AG04449 (cell line): Measurements from ENCODE around the gene EVL.

Source experiments
- CTCF ChIA-PET: fragments of 350-600 bp; formaldehyde crosslinking; extraction: SDS; loops from one replicate; lab custom pipeline; 2021; ENCODE audit warnings: antibody characterized with exemption; lab: Yijun Ruan, JAX
- POLR2A ChIA-PET: fragments of 400-600, 350-600 bp; formaldehyde crosslinking; extraction: SDS; loops from one replicate; lab custom pipeline; 2020; ENCODE audit warnings: antibody characterized with exemption, inconsistent platforms; lab: Yijun Ruan, JAX
- DNase-seq: peaks from one replicate; pipeline ENCODE4 v3.0.0-alpha.2; 2010; ENCODE audit warnings: low read depth, low spot score
- H3K4me3 ChIP-seq: 2 replicates; pipeline ENCODE4 v1.5.1; 2011; ENCODE audit warnings: low read depth, mild to moderate bottlenecking, control low read depth, low read length
- CTCF ChIP-seq: IDR thresholded peaks from one replicate; pipeline ENCODE4 v1.5.1; 2011; ENCODE audit warnings: mild to moderate bottlenecking, moderate library complexity, low read length, control low read depth, inconsistent platforms; ENCODE audit not compliant: insufficient read depth; ENCODE audit errors: missing control alignments

The EVL gene

GRCh38 chr14:100098171-100098570 lies 32.9 kb downstream of the EVL start:
- ChIA-PET CTCF (interaction anchor here (4.8 kb wide), 1 partner anchor 11 kb away, joined by 54 read pairs; no protein-coding TSS in a partner anchor), POLR2A (interaction anchor here (0.7 kb wide), 1 partner anchor 1518 kb away, joined by 3 read pairs; no protein-coding TSS in a partner anchor)
- DNase-seq, result no peak
- H3K4me3 ChIP-seq, result no peak overlapping the region
- no peak for TF ChIP-seq CTCF

- ChIA-PET CTCF (interaction anchor here (1.0 to 4.8 kb wide), 4 partner anchors 9 to 56 kb away, joined by 3 to 54 read pairs (median 3); no protein-coding TSS in a partner anchor), POLR2A (no interaction called here)
- no peak for TF ChIP-seq CTCF
- no peak for DNase-seq
- no peak overlapping the region for H3K4me3 ChIP-seq
Observed at GRCh38 chr14:100100032-100100703, 34.9 kb downstream of the EVL start.

- ChIA-PET POLR2A (no interaction called here), CTCF (interaction anchor here (1.1 to 10.4 kb wide), 3 partner anchors 18 to 119 kb away, joined by 3 to 286 read pairs (median 3); no protein-coding TSS in a partner anchor)
- TF ChIP-seq CTCF, result no peak
Observed at GRCh38 chr14:100102156-100102785, 37.0 kb downstream of the EVL start.

GRCh38 chr14:100103250-100104005 lies 38.2 kb downstream of the EVL start:
- no peak overlapping the region for H3K4me3 ChIP-seq
- ChIA-PET POLR2A (no interaction called here), CTCF (interaction anchor here (1.1 to 10.4 kb wide), 9 partner anchors 13 to 157 kb away, joined by 3 to 286 read pairs (median 4); no protein-coding TSS in a partner anchor)
- TF ChIP-seq CTCF, result no peak
- DNase-seq, result no peak

More at GRCh38 chr14:100102156-100102785, 37.0 kb downstream of the EVL start:
- no peak for DNase-seq
- H3K4me3 ChIP-seq, result no peak overlapping the region

GRCh38 chr14:100104006-100104352 lies 38.8 kb downstream of the EVL start:
- no peak overlapping the region for H3K4me3 ChIP-seq
- CTCF ChIA-PET, result interaction anchor here (1.1 to 10.4 kb wide), 8 partner anchors 13 to 158 kb away, joined by 3 to 286 read pairs (median 4); no protein-coding TSS in a partner anchor
- POLR2A ChIA-PET, result interaction anchor here (1.3 kb wide), 1 partner anchor 24 kb away, joined by 4 read pairs; no protein-coding TSS in a partner anchor
- TF ChIP-seq CTCF, result no peak
- no peak for DNase-seq
